K562 (cell line): ENCODE measurements around the gene COA3. TPM values are rescaled to one million over a fixed set of nuclear protein-coding genes. Genes with fewer than 3 reads are reported as not detected.

Experiments used
- ARHGAP35 ChIP-seq: fragments of 450-650 bp; IDR thresholded peaks from 2 replicates; pipeline ENCODE4 v1.6.1; 2018; ENCODE audit not compliant: partially characterized antibody
- ATF6 ChIP-seq: sonication (generic); formaldehyde crosslinking; IDR thresholded peaks from 2 replicates; pipeline ENCODE4 v1.4.0; 2020; ENCODE audit warnings: mild to moderate bottlenecking, missing genetic modification reagents
- ELF1 ChIP-seq: fragments of 200-800 bp; sonication (Bioruptor generic); IDR thresholded peaks from 2 replicates; pipeline ENCODE4 v1.6.1; 2016; ENCODE audit warnings: missing genetic modification characterization, missing compliant biosample characterization
- HNRNPLL ChIP-seq: fragments of 200-400 bp; formaldehyde crosslinking; IDR thresholded peaks from 2 replicates; pipeline ENCODE4 v1.6.1; 2017; ENCODE audit warnings: low read length, low read depth, mild to moderate bottlenecking; ENCODE audit not compliant: poor library complexity, severe bottlenecking
- JUND ChIP-seq, 2 experiments: IDR thresholded peaks; 2 replicates in 1 of 2; 3 replicates in 1 of 2; pipeline ENCODE4 v1.6.1; 2011; ENCODE audit warnings: borderline replicate concordance in 2 of 2, low read depth in 2 of 2, low read length in 2 of 2, improper control_type of control experiment in 1 of 2, missing biosample characterization in 1 of 2, missing genetic modification characterization in 1 of 2, missing genetic modification reagents in 1 of 2
- KDM5B ChIP-seq: fragments of 200-600 bp; sonication (generic); IDR thresholded peaks from 2 replicates; pipeline ENCODE4 v1.6.1; 2012; ENCODE audit warnings: low read depth, mild to moderate bottlenecking, moderate library complexity, low read length, control low read depth, inconsistent platforms; ENCODE audit not compliant: insufficient replicate concordance
- MBD1 ChIP-seq: fragments of 250-450 bp; sonication (Bioruptor Pico); IDR thresholded peaks from 2 replicates; pipeline ENCODE4 v1.8.0; 2022; ENCODE audit warnings: inconsistent platforms
- MLX ChIP-seq, 2 experiments: fragments of 450-650 bp in 1 of 2; sonication (generic) in 1 of 2; formaldehyde crosslinking; conservative IDR thresholded peaks; 2 replicates each; pipeline versions ENCODE4 v1.4.0 to v1.8.1; 2020 to 2022; ENCODE audit warnings: mild to moderate bottlenecking in 1 of 2, missing genetic modification reagents in 1 of 2
- MYC ChIP-seq, 2 experiments: fragments of 250-450 bp in 1 of 2; sonication (Bioruptor Pico) in 1 of 2; IDR thresholded peaks; 2 replicates each; pipeline versions ENCODE4 v1.5.1 to v1.6.1; 2012 to 2021; ENCODE audit warnings: low read depth in 2 of 2, borderline replicate concordance in 1 of 2, improper control_type of control experiment in 1 of 2, low read length in 1 of 2, mild to moderate bottlenecking in 1 of 2, moderate library complexity in 1 of 2
- POLR2B ChIP-seq: fragments of 450-650 bp; IDR thresholded peaks from 2 replicates; pipeline ENCODE4 v1.6.1; 2018; ENCODE audit warnings: low read depth; ENCODE audit not compliant: partially characterized antibody
- THRAP3 ChIP-seq: fragments of 450-650 bp; IDR thresholded peaks from 2 replicates; pipeline ENCODE4 v1.6.1; 2016; ENCODE audit warnings: mild to moderate bottlenecking, inconsistent platforms, borderline replicate concordance
- ZHX1 ChIP-seq: fragments of 150-350 bp; conservative IDR thresholded peaks from 2 replicates; pipeline ENCODE4 v1.6.1; 2014; ENCODE audit warnings: low read length
- ZNF609 ChIP-seq: sonication (generic); formaldehyde crosslinking; IDR thresholded peaks from 2 replicates; pipeline ENCODE4 v1.8.1; 2023; ENCODE audit warnings: missing genetic modification reagents, mild to moderate bottlenecking, borderline replicate concordance
- polyA plus RNA-seq, 8 experiments: library from polyadenylated mRNA; depleted of rRNA in 4 of 8; stranded (reverse) in 5 of 8; unstranded in 3 of 8; fragments of >200 nt; fragmentation: Nextera tagmentation in 2 of 8; fragmentation: Illumina TruSeq in 1 of 8; extraction: Ambion mirVana in 2 of 8; extraction: Trizol in 1 of 8; gene quantifications; 2 replicates each; pipeline versions ENCODE4 v1.2.1 to v1.2.3, GENCODE V29; 2011 to 2014; ENCODE audit warnings: inconsistent platforms in 1 of 8, missing spikeins in 1 of 8
- total RNA-seq, 7 experiments: library from RNA; depleted of rRNA in 6 of 7; stranded (reverse); fragments of >200 nt in 6 of 7; fragmentation: Illumina TruSeq in 2 of 7; extraction: Trizol in 2 of 7; gene quantifications; 2 replicates each; pipeline versions ENCODE4 v1.2.1 to v1.2.3, GENCODE V29; 2011 to 2021; ENCODE audit warnings: low replicate concordance in 1 of 7

Gene COA3
- total and polyA plus RNA-seq, 9 of the 15 experiments (the other 6 are each of a cell fraction or from before 2014, with no cell fraction given): 49.6 to 153 (median 61.4) TPM

GRCh38 chr17:42775534-42776098 is 22.9 kb downstream of the COA3 start (continued):
- TF ChIP-seq ZHX1 (no peak), MBD1 (no peak), HNRNPLL (no peak), POLR2B (peak; percentile 26), MLX (CRISPR knock-in tag; conservative IDR thresholded peaks at IDR 0.05) (no peak), ZNF609 (CRISPR knock-in tag) (no peak), KDM5B (no peak), ARHGAP35 (no peak), MYC (IDR thresholded peaks at IDR 0.05; ENCODE audit: low read depth, low read length) (0 out of 2 replicates have a peak, but pooled peaks have one; percentile 12), MYC (CRISPR knock-in tag; IDR thresholded peaks at IDR 0.05; ENCODE audit: borderline replicate concordance, low read depth) (no peak), THRAP3 (no peak), ATF6 (no peak), JUND (IDR thresholded peaks at IDR 0.05; ENCODE audit: borderline replicate concordance, low read depth, low read length) (no peak), JUND (tag; IDR thresholded peaks at IDR 0.05; ENCODE audit: borderline replicate concordance, low read depth, low read length) (no peak; the same call in 2 of the 3 replicates), ELF1 (tag) (no peak)
